OCI-LY3 (cell line): ENCODE results near the gene NGRN.
"Not testable (repeated sequence)": the region's sequence is repeated elsewhere in the genome, so short reads cannot be mapped to it uniquely, and the experiment has no call there.

Source experiments
- H2AFZ ChIP-seq: fragments of 200-600, 300-600 bp; shearing (Covaris generic); 2 replicates; pipeline ENCODE4 v1.6.0; 2014; ENCODE audit warnings: antibody characterized with exemption, low read depth, low read length
- H3K27ac ChIP-seq: fragments of 200-600, 300-600 bp; sonication (generic); 2 replicates; pipeline ENCODE4 v1.5.1; 2014; ENCODE audit warnings: mild to moderate bottlenecking, low read length, moderate library complexity, mixed read lengths
- H3K27me3 ChIP-seq: fragments of 200-600, 300-600 bp; sonication (generic); 2 replicates; pipeline ENCODE4 v1.6.1; 2014; ENCODE audit warnings: low read depth, low read length, mixed read lengths
- H3K36me3 ChIP-seq: fragments of 200-600, 300-600 bp; sonication (generic); replicated peaks from 2 replicates; pipeline ENCODE3; 2014; ENCODE audit warnings: low read depth, low read length, mixed read lengths
- H3K4me1 ChIP-seq: fragments of 300-600, 200-600 bp; sonication (generic); 2 replicates; pipeline ENCODE4 v1.6.1; 2014; ENCODE audit warnings: low read length, mixed read lengths
- H3K4me2 ChIP-seq: fragments of 200-600, 300-600 bp; sonication (generic); 2 replicates; pipeline ENCODE4 v1.6.1; 2014; ENCODE audit warnings: low read length, mixed read lengths
- H3K4me3 ChIP-seq: fragments of 300-600, 200-600 bp; sonication (generic); 2 replicates; pipeline ENCODE4 v1.5.1; 2014; ENCODE audit warnings: antibody characterized with exemption, mild to moderate bottlenecking, low read length, moderate library complexity
- H3K79me2 ChIP-seq: fragments of 300-600, 200-600 bp; shearing (Covaris generic); 2 replicates; pipeline ENCODE4 v1.6.1; 2014; ENCODE audit warnings: mild to moderate bottlenecking, low read length, mixed read lengths
- H3K9ac ChIP-seq: fragments of 300-600, 200-600 bp; shearing (Covaris generic); 2 replicates; pipeline ENCODE4 v1.6.0; 2014; ENCODE audit warnings: mild to moderate bottlenecking, low read length, moderate library complexity
- H3K9me3 ChIP-seq: fragments of 200-600, 300-600 bp; shearing (Covaris generic); 2 replicates; pipeline ENCODE4 v1.6.1; 2014; ENCODE audit warnings: low read length, mixed read lengths; ENCODE audit not compliant: insufficient read depth
- H4K20me1 ChIP-seq: fragments of 200-600, 300-600 bp; sonication (generic); 2 replicates; pipeline ENCODE4 v1.6.1; 2016; ENCODE audit warnings: low read length, mixed read lengths; ENCODE audit not compliant: insufficient read depth
- EZH2phosphoT487 ChIP-seq: fragments of 200-600 bp; shearing (Covaris generic); IDR thresholded peaks from 2 replicates; pipeline ENCODE4 v1.6.1; 2018; ENCODE audit warnings: antibody characterized with exemption, mixed run types, low read depth
- TF ChIP-seq, protein P1 (sequence below): fragments of 200-600, 300-600 bp; sonication (generic); IDR thresholded peaks from 2 replicates; pipeline ENCODE4 v1.5.1; 2014; ENCODE audit warnings: antibody characterized with exemption, low read length, low read depth

The NGRN gene

DNA sequence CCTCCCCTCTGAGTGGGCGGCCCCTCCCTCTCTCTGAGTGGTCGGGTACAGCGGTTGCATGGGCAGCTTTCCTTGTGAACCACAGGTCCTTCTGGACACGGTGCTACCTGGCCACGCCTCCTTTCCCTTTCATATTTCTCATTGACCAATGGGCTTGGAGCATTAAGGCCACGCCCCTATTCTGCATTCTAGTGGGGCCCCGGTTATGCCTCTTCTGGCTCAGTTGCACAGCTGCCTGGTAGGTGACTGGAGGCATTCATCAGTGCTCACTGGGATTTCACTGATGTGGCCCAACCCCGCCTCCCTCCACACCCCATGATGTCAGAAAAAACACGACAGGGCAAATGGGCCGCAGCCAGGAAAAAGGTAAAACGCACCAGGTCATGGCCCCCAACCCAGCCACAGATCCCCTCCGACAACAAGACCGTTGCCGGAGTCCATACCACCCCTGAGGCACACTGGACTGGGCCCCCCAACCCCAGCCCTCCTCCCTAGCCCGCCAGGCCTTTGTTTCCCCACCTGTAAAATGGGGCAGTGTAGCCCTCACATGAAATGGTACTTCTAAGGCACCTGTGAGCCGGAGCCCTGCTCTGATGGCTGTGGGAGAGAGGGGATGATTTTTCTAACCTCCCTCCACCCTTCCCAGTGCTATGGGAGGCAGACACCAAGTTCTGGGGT, 26.3 kb downstream of the NGRN start:
- Histone ChIP-seq H3K4me3 (no peak overlapping the region), H3K4me2 (peak overlapping the region; percentile 24), H2AFZ (no peak overlapping the region; the same call in 1 of the 2 replicates), H3K27ac (no peak overlapping the region), H3K9me3 (no peaks in the 10 kb centered on the region), H3K4me1 (peaks cover 30% of the 10 kb centered on the region), H3K9ac (no peak overlapping the region), H3K79me2 (no peaks in the 10 kb centered on the region), H3K36me3 (no peaks in the 10 kb centered on the region), H3K27me3 (no peaks in the 10 kb centered on the region), H4K20me1 (no peaks in the 10 kb centered on the region)
- TF ChIP-seq EZH2phosphoT487: no peak
- TF ChIP-seq, protein P1, sequence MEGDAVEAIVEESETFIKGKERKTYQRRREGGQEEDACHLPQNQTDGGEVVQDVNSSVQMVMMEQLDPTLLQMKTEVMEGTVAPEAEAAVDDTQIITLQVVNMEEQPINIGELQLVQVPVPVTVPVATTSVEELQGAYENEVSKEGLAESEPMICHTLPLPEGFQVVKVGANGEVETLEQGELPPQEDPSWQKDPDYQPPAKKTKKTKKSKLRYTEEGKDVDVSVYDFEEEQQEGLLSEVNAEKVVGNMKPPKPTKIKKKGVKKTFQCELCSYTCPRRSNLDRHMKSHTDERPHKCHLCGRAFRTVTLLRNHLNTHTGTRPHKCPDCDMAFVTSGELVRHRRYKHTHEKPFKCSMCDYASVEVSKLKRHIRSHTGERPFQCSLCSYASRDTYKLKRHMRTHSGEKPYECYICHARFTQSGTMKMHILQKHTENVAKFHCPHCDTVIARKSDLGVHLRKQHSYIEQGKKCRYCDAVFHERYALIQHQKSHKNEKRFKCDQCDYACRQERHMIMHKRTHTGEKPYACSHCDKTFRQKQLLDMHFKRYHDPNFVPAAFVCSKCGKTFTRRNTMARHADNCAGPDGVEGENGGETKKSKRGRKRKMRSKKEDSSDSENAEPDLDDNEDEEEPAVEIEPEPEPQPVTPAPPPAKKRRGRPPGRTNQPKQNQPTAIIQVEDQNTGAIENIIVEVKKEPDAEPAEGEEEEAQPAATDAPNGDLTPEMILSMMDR: no peak

GRCh38 chr15:90293040-90293810, 27.8 kb downstream of the NGRN start:
- H3K4me1 ChIP-seq: peaks cover 41% of the 10 kb centered on the region
- H2AFZ ChIP-seq: peak overlapping the region; percentile 80
- TF ChIP-seq, protein P1: peak; percentile 73

DNA sequence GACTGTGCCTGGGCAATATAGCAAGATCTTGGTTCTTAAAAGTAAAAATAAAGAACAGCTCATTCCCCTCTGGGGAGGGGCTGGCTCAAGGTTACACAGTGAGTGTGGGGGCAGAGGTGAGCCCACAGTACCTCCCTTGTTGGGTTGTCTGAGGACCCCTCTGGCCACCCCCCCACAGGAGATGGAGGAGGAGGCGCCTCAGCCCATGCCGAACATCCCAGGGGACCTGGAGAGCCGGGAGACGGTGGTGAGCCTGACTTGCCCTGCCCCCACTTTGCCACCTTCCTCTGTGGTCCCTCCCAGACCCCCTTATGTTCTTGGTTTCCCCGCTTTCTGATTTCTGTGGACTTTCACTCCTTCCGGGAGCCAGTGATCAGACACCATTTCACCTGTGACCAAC, 28.7 kb downstream of the NGRN start:
- H3K9ac ChIP-seq: no peak overlapping the region
- no peak overlapping the region for H3K27ac ChIP-seq
- H3K4me3 ChIP-seq: peak overlapping the region; percentile 71; the same call in 1 of the 2 replicates
- H3K4me1 ChIP-seq: peaks cover 41% of the 10 kb centered on the region
- no peaks in the 10 kb centered on the region for H4K20me1 ChIP-seq
- no peak overlapping the region for H2AFZ ChIP-seq
- H3K36me3 ChIP-seq: no peaks in the 10 kb centered on the region
- no peaks in the 10 kb centered on the region for H3K79me2 ChIP-seq
- peak overlapping the region; percentile 84 for H3K4me2 ChIP-seq
- H3K9me3 ChIP-seq: no peaks in the 10 kb centered on the region
- TF ChIP-seq, protein P1: no peak
- no peak for TF ChIP-seq EZH2phosphoT487
- no peaks in the 10 kb centered on the region for H3K27me3 ChIP-seq

More at GRCh38 chr15:90293040-90293810, 27.8 kb downstream of the NGRN start:
- Histone ChIP-seq H3K4me2 (peak overlapping the region; percentile 84), H3K4me3 (peak overlapping the region; percentile 65), H3K9ac (0 out of 2 replicates have a peak overlapping the region, but pooled peaks have one; percentile 19)
- H3K36me3 ChIP-seq, H3K9me3 ChIP-seq, H3K27ac ChIP-seq, H3K79me2 ChIP-seq, H3K27me3 ChIP-seq, H4K20me1 ChIP-seq: not testable (repeated sequence)

DNA sequence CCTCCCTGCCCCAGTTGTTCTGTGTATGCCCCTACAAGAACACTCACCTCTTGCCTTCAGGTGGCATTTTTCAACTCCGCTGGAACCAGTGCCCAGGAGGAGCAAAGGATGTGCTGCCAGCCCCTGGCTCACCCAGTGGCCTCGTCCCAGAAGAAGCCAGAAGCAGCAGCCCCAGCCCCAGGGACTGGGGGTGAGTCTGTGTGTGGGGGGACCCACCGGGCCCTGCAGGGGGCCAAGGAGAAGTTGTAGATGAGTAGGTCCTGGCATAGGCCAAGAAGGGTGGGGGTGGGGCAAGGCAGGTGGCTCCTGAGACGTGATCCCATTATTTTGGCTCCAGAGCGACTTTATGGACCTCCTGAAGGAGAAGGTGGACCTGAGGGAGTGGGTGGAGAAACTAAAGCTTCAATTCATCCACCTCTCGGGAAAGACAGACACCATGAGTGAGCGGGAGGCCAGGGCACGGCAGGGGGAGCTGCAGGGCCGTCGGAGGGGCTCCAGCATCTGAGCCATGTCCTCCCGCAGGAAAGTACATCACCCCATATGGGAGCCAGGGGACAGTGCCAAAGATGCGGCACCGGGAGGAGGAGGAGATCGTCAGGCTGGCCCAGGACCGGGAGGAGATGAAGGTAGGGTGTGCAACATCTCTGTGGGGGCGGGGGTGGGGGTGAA, 29.3 kb downstream of the NGRN start:
- H3K79me2 ChIP-seq: no peaks in the 10 kb centered on the region
- H3K36me3 ChIP-seq: no peaks in the 10 kb centered on the region
- peaks cover 41% of the 10 kb centered on the region for H3K4me1 ChIP-seq
- H3K9ac ChIP-seq: peak overlapping the region; percentile 25; the same call in 1 of the 2 replicates
- no peaks in the 10 kb centered on the region for H3K27me3 ChIP-seq
- TF ChIP-seq, protein P1: peak; percentile 59
- no peak for TF ChIP-seq EZH2phosphoT487
- peak overlapping the region; percentile 12 for H2AFZ ChIP-seq
- H3K9me3 ChIP-seq: no peaks in the 10 kb centered on the region
- peak overlapping the region; percentile 84 for H3K4me2 ChIP-seq
- peak overlapping the region; percentile 71 for H3K4me3 ChIP-seq
- no peaks in the 10 kb centered on the region for H4K20me1 ChIP-seq
- no peak overlapping the region for H3K27ac ChIP-seq
